A673 (cell line): ENCODE measurements around the gene ERVH48-1. TPM values are rescaled to one million over a fixed set of nuclear protein-coding genes. Genes with fewer than 3 reads are reported as not detected.
A peak's percentile ranks its signal among the peaks of the same experiment; 100 is the strongest.
"Not testable (repeated sequence)": the region's sequence is repeated elsewhere in the genome, so short reads cannot be mapped to it uniquely, and the experiment has no call there.

ENCODE experiments used
- BruUV-seq: library from RNA; stranded (reverse); fragments of 400-500 nt; replicated peaks from 2 replicates; lab custom pipeline; 2021; lab: Mats Ljungman, UMichigan
- CTCF ChIA-PET: fragments of 300-600 bp; sonication (Branson Sonifier 250); formaldehyde crosslinking; loops from one replicate; lab custom pipeline; 2022; ENCODE audit warnings: antibody characterized with exemption; lab: Charles Lee
- POLR2A ChIA-PET: fragments of 300-600 bp; sonication (Branson Sonifier 250); formaldehyde crosslinking; loops from one replicate; lab custom pipeline; 2022; ENCODE audit warnings: antibody characterized with exemption; ENCODE audit not compliant: low non-redundant PET; lab: Charles Lee
- DNase-seq: peaks from one replicate; pipeline ENCODE4 v3.0.0-alpha.2; 2015; ENCODE audit warnings: low spot score
- H3K27ac ChIP-seq: fragments of 200-600 bp; sonication (generic); 2 replicates; pipeline ENCODE4 v1.5.1; 2016; ENCODE audit warnings: mixed run types, low read depth, mild to moderate bottlenecking, mixed read lengths, antibody characterized with exemption, low read length; ENCODE audit not compliant: poor library complexity, severe bottlenecking
- H3K27me3 ChIP-seq: fragments of 200-600 bp; sonication (generic); replicated peaks from 2 replicates; pipeline ENCODE4 v1.6.1; 2017; ENCODE audit warnings: mixed run types, low read depth, mild to moderate bottlenecking, mixed read lengths, antibody characterized with exemption, low read length; ENCODE audit not compliant: insufficient read depth, poor library complexity
- H3K36me3 ChIP-seq: fragments of 200-600 bp; sonication (generic); 2 replicates; pipeline ENCODE4 v1.6.1; 2016; ENCODE audit warnings: mixed run types, mild to moderate bottlenecking, mixed read lengths, antibody characterized with exemption, low read length; ENCODE audit not compliant: insufficient read depth, poor library complexity, severe bottlenecking
- H3K4me1 ChIP-seq: fragments of 200-600 bp; sonication (generic); 2 replicates; pipeline ENCODE4 v1.6.1; 2017; ENCODE audit warnings: mixed run types, mild to moderate bottlenecking, mixed read lengths, antibody characterized with exemption, low read length; ENCODE audit not compliant: insufficient read depth, poor library complexity, severe bottlenecking
- H3K4me3 ChIP-seq: fragments of 200-600 bp; sonication (generic); 2 replicates; pipeline ENCODE4 v1.5.1; 2016; ENCODE audit warnings: low read depth, mixed run types, mild to moderate bottlenecking, mixed read lengths, low read length; ENCODE audit not compliant: poor library complexity, severe bottlenecking
- H3K9me3 ChIP-seq: fragments of 200-600 bp; sonication (generic); 2 replicates; pipeline ENCODE4 v1.6.1; 2016; ENCODE audit warnings: mixed run types, low read depth, mild to moderate bottlenecking, mixed read lengths, antibody characterized with exemption, low read length; ENCODE audit not compliant: poor library complexity, severe bottlenecking
- CTCF ChIP-seq: fragments of 300-800, 200-600 bp; sonication (generic); conservative IDR thresholded peaks from 2 replicates; pipeline ENCODE4 v1.5.1; 2017; ENCODE audit warnings: low read depth, mild to moderate bottlenecking, antibody characterized with exemption, low read length, moderate library complexity, mixed read lengths
- EZH2 ChIP-seq: fragments of 200-600 bp; sonication (generic); IDR thresholded peaks from 2 replicates; pipeline ENCODE4 v1.6.1; 2017; ENCODE audit warnings: borderline replicate concordance, low read depth, mild to moderate bottlenecking, mixed read lengths, antibody characterized with exemption, low read length; ENCODE audit not compliant: poor library complexity, severe bottlenecking
- intact Hi-C: fragments of 100-400 bp; cut with micrococcal nuclease; formaldehyde crosslinking; loops from one replicate; pipeline ENCODE4 v1.10.0; 2022; ENCODE audit not compliant: unreplicated experiment
- total RNA-seq: library from RNA; stranded (reverse); gene quantifications from 2 replicates; pipeline ENCODE4 v1.2.3, GENCODE V29; 2021

The ERVH48-1 gene
- total RNA-seq, 1 experiment from 2014 or later = 0.34 TPM

GRCh38 chr21:42878993-42879787, 46.2 kb downstream of the ERVH48-1 start, which contains the start of gene WDR4:
TSS of gene WDR4 (minus strand) at chr21:42879539. CDS start at chr21:42879495, 44 bp downstream.
- Histone ChIP-seq H3K36me3 (peaks cover 13% of the 10 kb centered on the region), H3K27ac (peak within 1 kb of the TSS; percentile 87), H3K27me3 (no peaks in the 10 kb centered on the region), H3K4me1 (no peaks in the 10 kb centered on the region), H3K4me3 (peak within 1 kb of the TSS; percentile 95), H3K9me3 (no peaks in the 10 kb centered on the region)
- peak; percentile 98 for DNase-seq
- TF ChIP-seq EZH2 (no peak), CTCF (no peak)
- ChIA-PET POLR2A (interaction anchor here (0.7 kb wide), 1 partner anchor 441 kb away, joined by 9 read pairs; no protein-coding TSS in a partner anchor), CTCF (no interaction called here)
- intact Hi-C loops = loop anchor here (1.0 to 2.0 kb wide), 2 partner anchors 14 to 16 kb away; partner anchors contain the start of gene NDUFV3
- no TSS peak for BruUV-seq

GRCh38 chr21:42878678-42878992, 46.8 kb downstream of the ERVH48-1 start:
- Histone ChIP-seq H3K27ac (peak overlapping the region; percentile 87), H3K36me3 (peaks cover 16% of the 10 kb centered on the region), H3K27me3 (no peaks in the 10 kb centered on the region), H3K4me1 (no peaks in the 10 kb centered on the region), H3K4me3 (peak overlapping the region; percentile 95), H3K9me3 (no peaks in the 10 kb centered on the region)
- CTCF ChIA-PET = no interaction called here
- intact Hi-C loops = loop anchor here (2.0 kb wide), 1 partner anchor 16 kb away; no protein-coding TSS in a partner anchor
- no peak for TF ChIP-seq CTCF
- no peak for DNase-seq
- BruUV-seq = no TSS peak
- POLR2A ChIA-PET = interaction anchor here (0.7 kb wide), 1 partner anchor 441 kb away, joined by 9 read pairs; no protein-coding TSS in a partner anchor

- peaks cover 35% of the 10 kb centered on the region for H3K36me3 ChIP-seq
- intact Hi-C loops, H3K4me3 ChIP-seq, CTCF ChIA-PET, H3K27me3 ChIP-seq, H3K4me1 ChIP-seq, BruUV-seq, DNase-seq, POLR2A ChIA-PET, H3K9me3 ChIP-seq, H3K27ac ChIP-seq: not testable (repeated sequence)
These were observed 49.6 kb downstream of the ERVH48-1 start for GRCh38 chr21:42875811-42876210.

GRCh38 chr21:42873096-42873495, 52.3 kb downstream of the ERVH48-1 start:
- Histone ChIP-seq H3K36me3 (peaks cover 60% of the 10 kb centered on the region), H3K4me1 (no peaks in the 10 kb centered on the region), H3K27me3 (no peaks in the 10 kb centered on the region), H3K4me3 (no peak overlapping the region), H3K27ac (no peak overlapping the region), H3K9me3 (no peaks in the 10 kb centered on the region)
- DNase-seq = no peak
- POLR2A ChIA-PET = no interaction called here
- no TSS peak for BruUV-seq
- TF ChIP-seq EZH2 (no peak), CTCF (no peak)
- CTCF ChIA-PET = no interaction called here
- intact Hi-C loops = no loop called here
